Measurements from ENCODE around the gene HP1BP3.

- TF ChIP-seq NFE2L2 (IDR thresholded peaks at IDR 0.05; ENCODE audit: low read depth, low read length) (no peak), CTCF (conservative IDR thresholded peaks at IDR 0.05; ENCODE audit: low read depth, low read length) (no peak), RCOR1 (IDR thresholded peaks at IDR 0.05; ENCODE audit: insufficient replicate concordance, low read length) (no peak), MXI1 (IDR thresholded peaks at IDR 0.05; ENCODE audit: borderline replicate concordance, low read depth, low read length) (no peak), SMC3 (IDR thresholded peaks at IDR 0.05; ENCODE audit: low read depth, low read length) (no peak), POLR2A (IDR thresholded peaks at IDR 0.05; ENCODE audit: low read depth, low read length) (no peak), FOS (IDR thresholded peaks at IDR 0.05; ENCODE audit: low read depth, low read length) (no peak)
- TF ChIP-seq, protein P1, sequence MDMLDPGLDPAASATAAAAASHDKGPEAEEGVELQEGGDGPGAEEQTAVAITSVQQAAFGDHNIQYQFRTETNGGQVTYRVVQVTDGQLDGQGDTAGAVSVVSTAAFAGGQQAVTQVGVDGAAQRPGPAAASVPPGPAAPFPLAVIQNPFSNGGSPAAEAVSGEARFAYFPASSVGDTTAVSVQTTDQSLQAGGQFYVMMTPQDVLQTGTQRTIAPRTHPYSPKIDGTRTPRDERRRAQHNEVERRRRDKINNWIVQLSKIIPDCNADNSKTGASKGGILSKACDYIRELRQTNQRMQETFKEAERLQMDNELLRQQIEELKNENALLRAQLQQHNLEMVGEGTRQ (IDR thresholded peaks at IDR 0.05; ENCODE audit: low read depth, low read length): no peak
These were observed 35.6 kb downstream of the HP1BP3 start for GRCh38 chr1:20751462-20751990.
